HL-60 (cell line): ENCODE data around the gene EPHB2.

Source experiments
- TF ChIP-seq, protein P1 (sequence below): IDR thresholded peaks from 2 replicates; pipeline ENCODE4 v1.6.1; 2012; ENCODE audit warnings: low read depth; ENCODE audit not compliant: insufficient replicate concordance
- TF ChIP-seq, protein P2 (sequence below): IDR thresholded peaks from one replicate; pipeline ENCODE4 v1.5.1; 2011; ENCODE audit warnings: low read length, control low read depth, inconsistent platforms; ENCODE audit not compliant: insufficient read depth

DNA sequence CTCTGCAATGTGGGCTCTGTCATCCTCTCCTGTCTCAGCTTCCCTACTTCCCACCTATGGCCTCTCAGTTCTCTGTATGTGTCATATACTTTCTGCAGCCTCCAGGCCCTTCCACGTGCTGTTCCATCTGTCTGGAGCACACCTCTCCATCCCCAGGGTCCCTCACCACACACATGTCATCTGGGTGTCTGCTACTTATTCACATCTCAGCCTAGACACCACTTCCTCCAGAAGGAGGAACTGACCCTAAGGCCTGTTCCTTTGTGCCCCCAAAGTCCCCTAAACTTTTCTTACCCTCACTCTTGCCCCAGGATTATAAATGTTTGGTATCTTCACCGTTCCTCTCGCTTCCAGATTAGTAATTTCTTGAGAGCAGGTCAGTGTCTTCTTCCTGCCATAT, 251.9 kb downstream of the EPHB2 start:
- TF ChIP-seq, protein P1, sequence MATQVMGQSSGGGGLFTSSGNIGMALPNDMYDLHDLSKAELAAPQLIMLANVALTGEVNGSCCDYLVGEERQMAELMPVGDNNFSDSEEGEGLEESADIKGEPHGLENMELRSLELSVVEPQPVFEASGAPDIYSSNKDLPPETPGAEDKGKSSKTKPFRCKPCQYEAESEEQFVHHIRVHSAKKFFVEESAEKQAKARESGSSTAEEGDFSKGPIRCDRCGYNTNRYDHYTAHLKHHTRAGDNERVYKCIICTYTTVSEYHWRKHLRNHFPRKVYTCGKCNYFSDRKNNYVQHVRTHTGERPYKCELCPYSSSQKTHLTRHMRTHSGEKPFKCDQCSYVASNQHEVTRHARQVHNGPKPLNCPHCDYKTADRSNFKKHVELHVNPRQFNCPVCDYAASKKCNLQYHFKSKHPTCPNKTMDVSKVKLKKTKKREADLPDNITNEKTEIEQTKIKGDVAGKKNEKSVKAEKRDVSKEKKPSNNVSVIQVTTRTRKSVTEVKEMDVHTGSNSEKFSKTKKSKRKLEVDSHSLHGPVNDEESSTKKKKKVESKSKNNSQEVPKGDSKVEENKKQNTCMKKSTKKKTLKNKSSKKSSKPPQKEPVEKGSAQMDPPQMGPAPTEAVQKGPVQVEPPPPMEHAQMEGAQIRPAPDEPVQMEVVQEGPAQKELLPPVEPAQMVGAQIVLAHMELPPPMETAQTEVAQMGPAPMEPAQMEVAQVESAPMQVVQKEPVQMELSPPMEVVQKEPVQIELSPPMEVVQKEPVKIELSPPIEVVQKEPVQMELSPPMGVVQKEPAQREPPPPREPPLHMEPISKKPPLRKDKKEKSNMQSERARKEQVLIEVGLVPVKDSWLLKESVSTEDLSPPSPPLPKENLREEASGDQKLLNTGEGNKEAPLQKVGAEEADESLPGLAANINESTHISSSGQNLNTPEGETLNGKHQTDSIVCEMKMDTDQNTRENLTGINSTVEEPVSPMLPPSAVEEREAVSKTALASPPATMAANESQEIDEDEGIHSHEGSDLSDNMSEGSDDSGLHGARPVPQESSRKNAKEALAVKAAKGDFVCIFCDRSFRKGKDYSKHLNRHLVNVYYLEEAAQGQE: no peak
- TF ChIP-seq, protein P2, sequence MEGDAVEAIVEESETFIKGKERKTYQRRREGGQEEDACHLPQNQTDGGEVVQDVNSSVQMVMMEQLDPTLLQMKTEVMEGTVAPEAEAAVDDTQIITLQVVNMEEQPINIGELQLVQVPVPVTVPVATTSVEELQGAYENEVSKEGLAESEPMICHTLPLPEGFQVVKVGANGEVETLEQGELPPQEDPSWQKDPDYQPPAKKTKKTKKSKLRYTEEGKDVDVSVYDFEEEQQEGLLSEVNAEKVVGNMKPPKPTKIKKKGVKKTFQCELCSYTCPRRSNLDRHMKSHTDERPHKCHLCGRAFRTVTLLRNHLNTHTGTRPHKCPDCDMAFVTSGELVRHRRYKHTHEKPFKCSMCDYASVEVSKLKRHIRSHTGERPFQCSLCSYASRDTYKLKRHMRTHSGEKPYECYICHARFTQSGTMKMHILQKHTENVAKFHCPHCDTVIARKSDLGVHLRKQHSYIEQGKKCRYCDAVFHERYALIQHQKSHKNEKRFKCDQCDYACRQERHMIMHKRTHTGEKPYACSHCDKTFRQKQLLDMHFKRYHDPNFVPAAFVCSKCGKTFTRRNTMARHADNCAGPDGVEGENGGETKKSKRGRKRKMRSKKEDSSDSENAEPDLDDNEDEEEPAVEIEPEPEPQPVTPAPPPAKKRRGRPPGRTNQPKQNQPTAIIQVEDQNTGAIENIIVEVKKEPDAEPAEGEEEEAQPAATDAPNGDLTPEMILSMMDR: no peak
